Posterior vena cava (tissue), 2 donors: ENCODE data around the gene FAM120A. TPM values are rescaled to one million over a fixed set of nuclear protein-coding genes. Genes with fewer than 3 reads are reported as not detected.
A peak's percentile ranks its signal among the peaks of the same experiment; 100 is the strongest.

ENCODE experiments used
- DNase-seq: peaks from one replicate; pipeline ENCODE4 v3.0.0-alpha.2; 2020; ENCODE audit warnings: low spot score
- intact Hi-C, 2 donors: fragments of 100-400 bp; cut with DNase I; formaldehyde crosslinking; loops; one replicate each; pipeline versions ENCODE4 v1.14.1 to v1.14.2; 2022 to 2023
- total RNA-seq, 2 donors: library from RNA; stranded (reverse); fragmentation: NEBNext Ultra II Directional; extraction: Animal tissue kit (Norgen Biotek cat#: 25700); gene quantifications; one replicate each; pipeline ENCODE4 v1.2.1, GENCODE V29; 2021
- donor health status: DM: yes; HTN: yes; CAD: no.
- donor health status: DM: yes; HTN: yes; CAD: no.

FAM120A gene
- total RNA-seq, 2 donors from 2014 or later, result 94.8 TPM

DNA sequence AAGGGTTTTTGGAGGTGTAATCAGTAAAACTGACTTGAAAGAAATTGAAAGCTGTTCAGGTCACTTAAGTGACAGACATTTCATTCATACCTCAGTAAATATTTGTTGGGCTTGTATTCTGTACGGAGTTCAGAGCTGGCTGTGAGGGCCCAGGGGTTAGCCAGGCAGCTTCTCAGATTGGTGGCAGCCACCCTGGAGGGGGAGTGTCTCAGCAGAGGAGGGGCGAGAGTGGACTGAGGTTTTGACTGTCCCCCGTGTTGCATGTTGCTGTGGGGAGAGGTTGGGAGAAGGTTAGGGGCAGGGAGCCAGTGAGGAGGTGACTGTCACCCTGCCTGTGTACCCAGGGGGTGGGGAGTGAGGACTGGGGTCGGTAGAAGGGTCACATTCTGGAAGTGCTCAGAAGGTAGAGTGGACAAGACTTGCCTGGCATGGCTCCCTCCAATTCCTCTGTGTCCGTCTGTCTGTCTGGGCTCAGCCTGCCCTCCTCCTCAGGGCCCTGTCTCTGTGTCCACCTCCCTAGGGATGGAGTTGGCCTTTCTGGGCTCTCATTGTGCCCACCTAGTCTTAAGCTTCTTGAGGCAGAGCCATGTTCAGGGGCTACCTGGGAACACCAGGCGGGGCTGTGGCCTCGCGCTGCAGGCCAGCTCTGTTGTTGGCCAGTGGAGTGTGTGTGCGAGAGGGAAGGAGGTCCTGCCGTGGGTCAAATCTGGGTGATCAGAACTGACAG, 129.3 kb downstream of the FAM120A start:
- intact Hi-C loops, result no loop called here
- peak; percentile 40 for DNase-seq

DNA sequence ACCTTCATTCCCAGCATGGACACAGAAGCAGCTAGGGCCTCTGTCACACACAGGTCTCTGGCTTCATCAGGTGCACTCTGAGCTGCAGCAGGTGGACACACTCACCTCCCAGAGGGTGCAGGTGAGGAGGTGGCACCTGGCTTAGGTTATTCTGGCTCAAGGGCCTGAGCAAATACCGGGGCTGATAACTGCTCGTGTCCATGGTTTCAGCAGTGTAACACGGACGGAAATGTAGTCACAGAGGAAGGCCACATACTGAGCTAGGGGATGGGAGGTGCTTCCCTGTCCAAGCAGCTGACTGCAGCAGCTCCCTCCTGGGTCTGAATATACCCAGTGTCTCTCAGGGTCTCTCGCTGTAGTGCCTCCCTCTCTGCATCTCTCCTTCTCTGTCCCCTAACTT, 130.6 kb downstream of the FAM120A start:
- no peak for DNase-seq

DNA sequence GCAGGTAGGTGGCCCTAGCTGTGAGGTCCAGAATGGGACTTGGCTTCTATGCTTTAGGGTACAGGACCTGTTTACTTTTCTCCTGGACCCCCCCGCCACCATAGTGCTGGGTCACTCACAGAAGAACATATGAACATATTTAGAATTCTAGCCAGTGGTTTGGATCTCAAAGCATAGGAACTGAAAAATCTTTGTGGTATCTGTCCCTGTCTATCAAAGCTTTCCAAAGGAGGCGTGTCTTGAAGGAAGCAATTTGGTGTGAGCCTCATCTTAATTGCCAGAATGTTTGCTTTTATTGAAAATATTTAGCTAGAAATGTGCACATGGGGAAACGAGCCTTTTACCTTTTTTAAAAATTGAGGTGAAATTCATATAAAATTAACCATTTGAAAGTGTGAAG, 131.1 kb downstream of the FAM120A start:
- intact Hi-C loops, result no loop called here
- no peak for DNase-seq

More for the DNA sequence above, 130.6 kb downstream of the FAM120A start:
- intact Hi-C loops, result no loop called here

DNA sequence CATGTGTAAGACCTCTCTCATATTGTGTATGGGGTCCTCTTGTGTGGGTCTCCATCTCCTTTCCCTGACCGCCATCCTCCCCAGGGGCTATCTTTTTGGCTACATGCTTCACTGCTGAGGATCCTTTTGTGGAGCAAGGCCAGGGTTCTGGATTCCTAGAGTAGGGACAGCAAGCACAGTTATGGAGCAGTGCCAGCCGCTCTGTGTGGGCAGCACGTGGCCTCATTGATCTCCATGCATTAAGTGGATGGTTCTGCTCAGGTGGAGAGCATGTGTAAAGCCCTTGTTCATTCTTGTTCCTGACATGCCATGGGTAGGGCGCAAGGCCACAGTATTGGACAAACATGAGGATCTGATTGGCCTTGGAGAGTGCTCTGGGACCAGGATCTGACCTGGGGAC, 133.8 kb downstream of the FAM120A start:
- DNase-seq, result no peak

DNA sequence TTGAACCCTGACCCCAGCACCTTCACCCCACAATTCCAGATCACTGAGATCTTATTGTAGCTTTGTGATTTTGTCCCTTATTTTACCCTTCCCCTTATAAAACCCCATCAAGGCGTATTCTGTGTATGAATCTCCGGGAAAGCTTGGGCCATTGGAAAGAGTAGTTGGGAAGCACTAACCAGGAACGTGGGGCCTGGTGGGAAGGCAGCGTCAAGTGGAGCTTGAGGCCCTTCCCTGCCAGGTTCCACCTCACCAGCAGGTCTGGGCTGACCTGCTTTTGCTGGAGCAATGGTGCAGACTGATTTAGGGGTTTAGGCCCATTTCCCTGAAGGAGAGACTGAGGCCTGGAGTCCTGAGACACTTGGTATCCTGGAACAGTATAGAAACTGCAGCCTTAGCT, 134.2 kb downstream of the FAM120A start:
- DNase-seq, result no peak
- intact Hi-C loops, result no loop called here

More for the DNA sequence above, 133.8 kb downstream of the FAM120A start:
- intact Hi-C loops, result no loop called here

DNA sequence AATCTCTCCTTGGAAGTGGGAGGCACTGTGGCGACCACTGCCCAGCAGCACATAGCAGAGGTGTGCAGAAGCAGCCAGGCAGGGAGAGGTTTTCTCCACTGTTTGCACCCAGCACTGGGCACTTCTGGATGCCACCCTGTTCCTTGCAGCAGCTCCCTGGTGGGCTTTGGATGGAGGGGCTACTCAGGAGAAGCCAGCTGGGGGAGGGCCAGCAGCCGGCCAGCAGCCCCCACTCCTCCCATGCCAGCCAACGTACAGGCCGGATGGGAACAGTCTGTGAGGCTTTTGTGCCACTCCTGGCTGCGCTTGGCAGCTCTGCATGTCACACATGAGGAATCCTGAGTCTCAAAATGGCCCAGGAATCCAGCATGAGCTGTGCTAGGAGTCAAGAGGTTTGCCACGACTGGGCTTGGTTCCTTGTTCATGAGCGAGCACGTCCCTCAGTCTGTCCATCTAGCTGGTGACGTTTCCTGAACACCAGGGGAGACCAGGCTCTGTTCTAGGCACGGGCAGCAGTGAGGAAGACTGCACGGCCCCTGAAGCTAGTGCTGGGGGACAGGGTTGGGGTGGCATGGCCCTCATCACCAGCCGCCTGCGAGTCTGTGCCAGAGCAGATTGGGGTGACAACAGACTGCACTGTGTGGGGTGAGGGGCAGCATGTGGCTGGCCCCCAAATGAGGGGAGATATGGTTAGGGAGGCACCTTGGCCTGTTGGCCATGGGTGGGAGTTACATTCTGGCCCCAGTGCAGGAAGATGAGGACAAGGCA, 135.0 kb downstream of the FAM120A start:
- DNase-seq, result no peak
- intact Hi-C loops, result no loop called here

DNA sequence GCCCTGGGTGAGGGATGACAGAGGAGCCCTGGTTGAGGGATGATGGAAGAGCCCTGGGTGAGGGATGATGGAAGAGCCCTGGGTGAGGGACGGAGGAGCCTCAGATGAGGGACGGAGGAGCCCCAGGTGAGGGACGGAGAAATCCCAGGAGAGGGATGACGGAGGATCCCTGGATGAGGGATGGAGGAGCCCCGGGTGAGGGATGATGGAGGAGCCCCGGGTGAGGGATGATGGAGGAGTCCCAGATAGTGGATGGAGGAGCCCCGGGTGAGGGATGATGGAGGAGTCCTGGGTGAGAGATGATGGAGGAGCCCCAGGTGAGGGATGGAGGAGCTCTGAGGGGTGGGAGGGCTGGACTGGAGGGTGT, 135.8 kb downstream of the FAM120A start:
- intact Hi-C loops, result no loop called here

DNA sequence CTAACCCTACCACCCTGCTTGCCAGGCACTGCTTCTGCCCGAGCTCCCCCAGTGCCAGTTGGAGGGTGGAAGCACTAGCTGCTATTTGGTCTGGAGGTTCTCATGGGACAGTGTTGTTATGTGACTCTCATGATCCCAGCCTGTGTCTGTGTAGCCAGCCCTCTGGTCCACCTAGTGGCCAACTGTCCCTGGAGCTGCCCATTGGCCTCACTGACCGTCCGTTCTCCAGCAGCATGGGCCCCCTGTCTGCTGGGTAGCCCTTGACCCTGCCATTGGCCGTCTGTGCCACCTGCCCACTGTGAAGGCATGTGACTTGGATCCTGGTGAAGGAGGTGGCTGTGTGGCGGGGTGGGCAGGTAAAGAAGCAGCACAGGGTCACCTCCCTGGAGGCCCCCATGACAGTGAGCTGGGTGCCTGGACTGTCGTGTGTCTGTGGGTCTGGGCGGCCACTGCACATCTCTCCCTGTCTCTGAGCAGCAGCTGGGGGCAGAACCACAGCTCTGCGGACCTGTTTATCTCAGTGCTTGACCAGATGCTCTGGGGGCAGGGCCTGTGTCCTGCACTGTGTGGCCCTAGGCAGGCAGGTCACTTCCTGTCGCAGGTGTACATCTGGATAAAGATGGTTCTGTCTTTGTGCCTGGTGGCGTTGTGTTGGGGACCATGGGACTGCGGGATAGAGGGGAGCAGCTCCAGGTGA, 136.3 kb downstream of the FAM120A start:
- peak; percentile 74 for DNase-seq
- intact Hi-C loops, result no loop called here

More for the DNA sequence above, 135.8 kb downstream of the FAM120A start:
- no peak for DNase-seq

DNA sequence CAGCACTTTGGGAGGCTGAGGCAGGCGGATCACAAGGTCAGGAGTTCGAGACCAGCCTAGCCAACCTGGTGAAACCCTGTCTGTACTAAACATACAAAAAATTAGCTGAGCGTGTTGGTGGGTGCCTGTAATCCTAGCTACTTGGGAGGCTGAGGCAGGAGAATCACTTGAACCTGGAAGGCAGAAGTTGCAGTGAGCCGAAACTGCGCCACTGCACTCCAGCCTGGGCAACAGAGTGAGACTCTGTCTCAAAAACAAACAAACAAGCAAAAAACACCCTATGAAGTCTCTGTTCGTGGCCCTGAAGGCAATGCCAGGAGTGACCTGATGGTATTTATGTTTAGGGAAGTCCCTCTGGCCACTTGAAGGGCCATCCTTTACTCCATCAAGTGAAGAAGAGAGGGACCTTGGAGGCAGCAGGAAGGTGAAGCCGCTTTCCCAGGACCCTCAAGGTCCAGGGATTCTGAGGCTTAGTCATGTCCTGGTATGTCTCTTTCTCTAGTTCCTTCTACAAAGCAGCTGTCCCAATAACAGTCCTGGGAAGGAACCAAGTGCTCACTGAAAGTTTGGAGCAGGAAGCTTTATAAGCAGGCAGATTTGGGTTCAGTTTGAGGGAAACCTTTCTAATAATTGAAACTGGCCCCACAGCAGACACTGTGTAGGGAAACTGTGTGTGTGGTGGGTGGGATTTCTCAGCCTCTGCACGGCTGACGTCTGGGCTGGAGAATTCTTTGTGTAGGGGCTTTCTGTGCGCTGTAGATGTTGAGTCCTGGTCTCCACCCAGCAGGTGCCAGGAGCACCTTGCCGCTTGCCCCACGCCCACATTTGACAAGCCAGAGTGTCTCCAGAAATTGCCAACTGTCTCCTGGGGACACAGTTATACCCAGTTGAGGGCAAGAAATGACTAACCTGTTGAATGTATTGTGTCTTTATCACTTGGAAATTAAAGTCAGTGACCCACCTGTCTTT, 137.4 kb downstream of the FAM120A start:
- intact Hi-C loops, result no loop called here
- peak; percentile 24 for DNase-seq

DNA sequence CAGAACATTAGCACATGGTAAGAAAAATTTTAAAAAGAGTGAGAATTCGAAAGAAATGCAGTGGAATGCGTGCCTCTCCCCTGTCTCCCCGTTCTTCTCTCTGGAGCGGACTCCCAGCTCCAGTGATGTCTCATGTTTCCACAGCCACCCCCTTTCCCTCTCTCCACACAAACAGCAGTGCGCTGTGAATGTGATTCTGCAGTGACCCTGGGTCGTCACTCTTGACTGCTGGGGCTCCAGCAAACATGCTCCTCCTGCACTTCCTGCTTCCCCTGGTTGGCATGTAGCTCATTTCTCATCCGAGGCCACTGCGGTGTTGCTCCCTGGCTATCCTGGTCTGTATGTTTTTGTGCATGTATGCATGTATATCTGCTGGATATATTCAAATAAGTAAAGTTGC, 138.2 kb downstream of the FAM120A start:
- DNase-seq, result peak; percentile 11
- intact Hi-C loops, result no loop called here

DNA sequence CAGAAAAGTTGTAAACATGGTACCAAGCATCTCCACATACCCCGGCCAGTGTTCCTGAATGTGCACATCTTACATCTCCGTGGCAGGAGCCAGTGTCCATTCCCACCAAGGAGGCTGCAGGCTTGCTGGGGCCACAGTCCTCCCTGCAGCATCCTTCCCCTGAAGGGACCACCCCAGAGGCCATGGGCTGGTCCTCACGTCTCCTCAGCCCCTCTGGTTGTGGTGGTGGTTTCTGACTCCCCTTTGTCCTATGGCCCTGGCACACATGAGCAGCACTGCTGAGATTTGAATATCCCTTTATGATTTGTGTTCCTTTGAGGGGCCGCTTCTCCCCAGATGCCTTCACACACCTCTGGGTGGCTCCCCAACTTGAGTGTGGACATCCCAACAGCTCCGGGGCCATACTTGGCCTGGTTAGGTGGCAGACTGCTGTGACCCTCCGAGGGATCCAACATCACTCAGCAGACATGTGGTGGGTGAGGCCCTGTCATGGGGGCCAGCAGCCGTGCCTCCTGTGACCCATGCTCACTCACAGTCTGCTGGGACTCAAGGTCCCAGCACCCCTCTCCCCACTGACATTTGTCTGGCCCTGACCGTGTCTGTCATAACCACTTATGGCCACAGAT, 139.2 kb downstream of the FAM120A start:
- DNase-seq, result peak; percentile 68
- intact Hi-C loops, result no loop called here

DNA sequence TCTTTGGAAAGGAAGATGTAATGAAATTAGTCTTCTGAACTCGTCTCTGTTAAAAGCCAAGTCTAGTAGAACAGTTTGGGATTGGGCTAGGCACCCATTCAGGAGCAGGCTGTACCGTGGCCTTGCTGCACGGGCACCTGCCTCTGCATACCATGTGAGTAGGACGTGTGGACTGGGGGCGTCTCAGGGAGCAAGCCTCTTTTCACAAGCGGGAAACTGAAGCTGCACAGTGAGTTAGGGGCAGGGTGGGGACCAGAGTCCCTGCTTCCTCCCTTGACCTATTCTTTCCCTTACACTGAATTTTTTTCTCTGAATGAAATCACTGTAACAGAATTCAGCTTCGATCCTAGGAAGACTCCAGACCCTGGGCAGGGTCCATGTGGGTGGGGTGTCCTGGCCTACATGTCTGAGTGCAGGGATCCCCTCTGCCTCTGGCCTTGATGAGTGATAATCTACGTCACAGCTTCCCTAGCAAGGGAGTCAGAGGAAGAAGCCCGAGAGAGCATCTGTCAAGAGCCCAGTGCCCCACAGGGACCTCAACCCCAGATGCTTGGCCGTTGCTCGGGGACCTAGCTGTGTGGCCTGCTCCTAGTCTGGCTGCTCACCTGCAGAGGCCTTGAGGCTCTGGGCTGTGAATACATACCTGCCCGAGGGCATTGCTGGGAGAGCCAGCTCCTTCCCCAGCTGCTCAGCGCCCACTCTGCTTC, 140.0 kb downstream of the FAM120A start:
- DNase-seq, result peak; percentile 78

DNA sequence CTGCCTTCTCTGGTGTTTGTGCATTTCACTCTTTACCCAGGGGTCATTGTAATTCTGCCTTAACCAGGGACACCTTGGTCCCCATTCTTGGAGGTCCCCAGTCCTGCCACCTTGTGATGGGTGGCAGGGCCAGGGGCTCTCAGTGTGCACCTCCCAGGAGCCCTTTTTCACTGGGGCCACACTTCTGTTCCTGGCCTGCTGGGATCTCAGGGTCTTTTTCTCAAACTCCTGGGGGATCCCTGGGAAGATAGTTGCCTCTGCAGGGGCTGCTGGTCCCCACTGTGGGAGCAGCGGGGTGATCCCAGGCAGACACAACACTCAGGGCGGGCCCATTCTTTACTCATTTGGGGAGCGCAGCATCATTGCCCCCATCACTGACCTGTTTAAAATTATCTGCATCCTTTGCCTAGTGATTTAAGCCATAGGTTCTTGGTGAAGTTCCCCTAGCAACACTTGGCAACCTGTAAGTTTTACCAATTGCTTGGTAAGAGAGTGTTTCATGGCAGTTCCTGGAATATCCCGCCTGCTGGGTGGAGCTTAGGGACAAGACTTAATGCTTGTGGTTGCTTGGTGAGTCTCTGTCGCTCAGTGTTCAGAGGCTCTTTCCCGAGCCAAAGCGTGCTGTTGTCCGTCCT, 140.6 kb downstream of the FAM120A start:
- peak; percentile 48 for DNase-seq
- intact Hi-C loops, result no loop called here

More for the DNA sequence above, 140.0 kb downstream of the FAM120A start:
- intact Hi-C loops, result no loop called here

DNA sequence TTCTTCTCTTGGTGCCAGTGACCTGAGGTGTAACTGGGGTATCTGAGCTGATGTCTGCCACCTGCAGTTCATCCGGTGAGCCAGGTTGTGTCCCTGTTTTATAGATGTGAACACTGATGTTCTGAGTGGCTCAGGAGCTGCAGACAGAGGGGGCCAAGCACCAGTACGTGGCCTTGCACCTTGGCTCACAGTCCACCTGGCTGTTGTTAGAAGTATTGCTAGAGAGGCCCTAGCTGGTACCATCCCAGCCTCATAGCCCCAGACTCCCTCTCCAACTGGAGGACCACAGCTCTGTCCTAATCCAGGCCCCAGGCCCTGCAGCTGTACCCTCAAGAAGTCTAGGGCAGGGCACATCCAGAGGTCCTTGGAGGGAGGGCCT, 141.1 kb downstream of the FAM120A start:
- DNase-seq, result peak; percentile 20
- intact Hi-C loops, result no loop called here

DNA sequence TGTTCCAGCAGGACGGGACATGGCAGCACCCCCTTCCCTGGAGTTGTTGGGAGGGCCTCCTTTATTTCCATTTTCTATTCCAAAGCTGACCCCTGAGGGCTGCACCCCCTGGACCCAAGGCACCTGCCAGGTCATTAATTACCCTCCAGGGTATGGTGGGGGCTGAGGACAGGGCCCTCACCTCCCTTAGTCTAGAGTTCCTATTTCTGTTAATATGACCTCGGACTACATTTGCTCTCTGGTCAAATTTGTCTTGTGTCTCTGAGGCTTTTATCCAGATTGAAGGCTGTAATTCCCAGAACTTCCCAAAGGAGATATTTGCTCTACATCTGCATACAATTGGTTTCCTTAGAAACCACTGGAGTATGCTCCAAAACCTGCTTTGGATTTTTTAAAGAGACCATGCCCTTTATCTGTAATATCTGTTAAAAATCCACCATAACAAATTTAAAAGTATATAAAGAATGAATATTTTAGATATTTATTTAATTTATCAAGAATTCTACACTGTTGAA, 141.7 kb downstream of the FAM120A start:
- intact Hi-C loops, result no loop called here
- no peak for DNase-seq

DNA sequence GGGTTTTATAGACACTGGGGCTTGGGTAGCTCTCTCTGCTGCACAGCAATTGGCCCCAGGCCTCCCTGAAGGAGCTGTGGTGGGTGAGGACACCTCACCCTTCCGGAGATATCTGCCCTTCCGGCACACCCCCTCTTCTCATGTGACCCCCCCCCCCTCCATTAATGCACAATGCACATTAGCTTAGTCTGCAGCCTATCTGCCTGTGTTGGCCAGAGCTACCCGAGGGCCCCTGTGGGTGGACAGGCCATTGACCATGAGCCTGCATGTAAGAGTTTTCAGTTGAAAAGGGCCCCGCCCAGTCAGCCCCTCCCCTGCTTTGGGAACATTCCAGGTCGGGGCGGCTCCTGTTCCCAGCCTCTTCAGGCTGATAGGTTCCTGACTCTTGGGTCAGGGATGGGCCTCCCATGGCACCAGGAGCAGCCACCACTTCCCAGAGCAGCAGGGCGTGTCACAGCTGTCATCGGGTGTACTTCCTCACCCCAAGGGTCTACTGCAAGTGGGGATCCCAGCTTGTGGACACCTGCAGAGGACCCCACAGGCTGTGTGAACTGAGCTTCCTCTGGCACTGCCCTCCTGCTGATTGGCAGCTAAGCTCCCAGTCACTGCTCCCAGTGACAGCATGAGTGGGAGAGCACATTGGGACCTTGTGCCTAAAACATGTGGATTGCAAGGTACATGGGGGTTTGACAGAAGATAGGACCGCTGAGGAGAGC, 142.7 kb downstream of the FAM120A start:
- intact Hi-C loops, result no loop called here
- DNase-seq, result peak; percentile 70

DNA sequence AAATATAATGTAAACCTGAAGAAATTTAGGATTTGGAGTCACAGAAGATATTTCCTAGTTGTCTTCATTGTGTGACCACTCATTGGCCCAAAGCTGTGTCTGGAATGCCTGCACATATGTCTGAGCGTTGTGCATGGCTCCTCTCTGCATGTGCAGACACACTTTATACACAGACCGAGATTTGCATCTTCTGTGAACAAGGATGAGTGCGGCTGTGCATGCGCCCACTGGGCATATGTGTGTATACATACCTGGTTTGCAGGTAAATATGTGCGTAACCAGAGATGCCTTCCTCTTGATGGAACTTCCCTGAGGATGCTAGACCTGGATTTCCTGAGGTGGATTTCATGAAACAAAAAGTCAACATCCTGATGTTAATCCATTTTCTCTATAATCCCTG, 144.0 kb downstream of the FAM120A start:
- intact Hi-C loops, result no loop called here
- DNase-seq, result peak; percentile 62
